Measurements from ENCODE around the gene CALD1.

Gene CALD1

GRCh38 chr7:134773164-134773563 lies 6.3 kb upstream of the CALD1 start:
- no peak overlapping the region for H3K4me3 ChIP-seq (ENCODE audit: low read depth, low read length)
- no peaks in the 10 kb centered on the region for H3K36me3 ChIP-seq (ENCODE audit: control insufficient read depth in 2 of 2, insufficient read depth in 1 of 2, low read length in 2 of 2)
- ChIA-PET CTCF (no interaction called here), POLR2A (interaction anchor here (0.6 kb wide), 1 partner anchor 17 kb away, joined by 3 read pairs; no protein-coding TSS in a partner anchor)
- H3K27ac ChIP-seq (ENCODE audit: extremely low read depth, low read depth, low read length) = no peak overlapping the region
- H3K4me1 ChIP-seq (ENCODE audit: control insufficient read depth, insufficient read depth, low read length) = no peaks in the 10 kb centered on the region
- H3K9me3 ChIP-seq (ENCODE audit: control insufficient read depth, insufficient read depth, low read depth, low read length) = no peaks in the 10 kb centered on the region
- no peak for TF ChIP-seq MYNN (tag by site-specific recombination; IDR thresholded peaks at IDR 0.05; ENCODE audit: borderline replicate concordance)
- no peak for TF ChIP-seq ZEB2 (tag by site-specific recombination; IDR thresholded peaks at IDR 0.05)
- no peak for TF ChIP-seq ZNF433 (tag by site-specific recombination; IDR thresholded peaks at IDR 0.05; ENCODE audit: low read depth)
- no peak for TF ChIP-seq HIC1 (tag by site-specific recombination; IDR thresholded peaks at IDR 0.05)
- no peak for TF ChIP-seq SCRT1 (tag by site-specific recombination; IDR thresholded peaks at IDR 0.05; ENCODE audit: borderline replicate concordance)
- TF ChIP-seq ZNF555 (tag by site-specific recombination; conservative IDR thresholded peaks at IDR 0.05) = no peak
- TF ChIP-seq EGR2 (tag by site-specific recombination; IDR thresholded peaks at IDR 0.05; ENCODE audit: low read depth) = no peak
- TF ChIP-seq ZSCAN23 (tag by site-specific recombination; IDR thresholded peaks at IDR 0.05) = no peak
- TF ChIP-seq ZBTB6 (tag by site-specific recombination; IDR thresholded peaks at IDR 0.05) = no peak
- no peak for TF ChIP-seq ZNF76 (tag by site-specific recombination; IDR thresholded peaks at IDR 0.05; ENCODE audit: borderline replicate concordance, low read depth)
- no peak for TF ChIP-seq ZNF274 (IDR thresholded peaks at IDR 0.05; ENCODE audit: low read length)
- no peak for TF ChIP-seq ZNF274 (tag by site-specific recombination; IDR thresholded peaks at IDR 0.05; ENCODE audit: borderline replicate concordance)
- no peak for TF ChIP-seq ZNF704 (tag by site-specific recombination; IDR thresholded peaks at IDR 0.05)
- TF ChIP-seq ZNF366 (tag by site-specific recombination; conservative IDR thresholded peaks at IDR 0.05) = no peak
- TF ChIP-seq ZNF629 (tag by site-specific recombination; IDR thresholded peaks at IDR 0.05) = no peak

- Histone ChIP-seq H3K27ac (ENCODE audit: extremely low read depth, low read depth, low read length) (no peak overlapping the region), H3K4me3 (ENCODE audit: low read depth, low read length) (no peak overlapping the region), H3K9me3 (ENCODE audit: control insufficient read depth, insufficient read depth, low read depth, low read length) (no peaks in the 10 kb centered on the region), H3K36me3 (ENCODE audit: control insufficient read depth in 2 of 2, insufficient read depth in 1 of 2, low read length in 2 of 2) (no peaks in the 10 kb centered on the region), H3K4me1 (ENCODE audit: control insufficient read depth, insufficient read depth, low read length) (no peaks in the 10 kb centered on the region)
- ChIA-PET POLR2A (no interaction called here), CTCF (no interaction called here)
- TF ChIP-seq ZNF777 (tag by site-specific recombination; IDR thresholded peaks at IDR 0.05; ENCODE audit: borderline replicate concordance) (no peak), ZNF121 (tag by site-specific recombination; IDR thresholded peaks at IDR 0.05) (no peak), ZIC2 (tag by site-specific recombination; IDR thresholded peaks at IDR 0.05) (no peak)
Observed at GRCh38 chr7:134774119-134774518, 5.3 kb upstream of the CALD1 start.

GRCh38 chr7:134777470-134777869 lies 2.0 kb upstream of the CALD1 start:
- ChIA-PET CTCF (interaction anchor here (1.0 kb wide), 1 partner anchor 10 kb away, joined by 4 read pairs; no protein-coding TSS in a partner anchor), POLR2A (no interaction called here)
- Histone ChIP-seq H3K4me3 (ENCODE audit: low read depth, low read length) (no peak overlapping the region), H3K4me1 (ENCODE audit: control insufficient read depth, insufficient read depth, low read length) (0 out of 2 replicates have a peak, but pooled peaks cover 3% of the 10 kb centered on the region), H3K36me3 (ENCODE audit: control insufficient read depth in 2 of 2, insufficient read depth in 1 of 2, low read length in 2 of 2) (no peaks in the 10 kb centered on the region), H3K27ac (ENCODE audit: extremely low read depth, low read depth, low read length) (no peak overlapping the region), H3K9me3 (ENCODE audit: control insufficient read depth, insufficient read depth, low read depth, low read length) (no peaks in the 10 kb centered on the region)
- TF ChIP-seq ZBTB17 (tag by site-specific recombination; IDR thresholded peaks at IDR 0.05) (peak; percentile 21; the same call in 1 of the 2 replicates), ZNF510 (tag by site-specific recombination; IDR thresholded peaks at IDR 0.05; ENCODE audit: insufficient replicate concordance) (no peak)

Data from HEK293 (cell line).